Muscle layer of duodenum (tissue), 2 donors: ENCODE results near the gene SEZ6L.

ENCODE experiments used
- H3K27ac ChIP-seq: one replicate; pipeline ENCODE4 v1.7.0; 2013; ENCODE audit warnings: mild to moderate bottlenecking, low read length
- H3K27me3 ChIP-seq: one replicate; pipeline ENCODE4 v1.7.0; 2013; ENCODE audit warnings: low read depth, mild to moderate bottlenecking, control low read depth, low read length
- H3K36me3 ChIP-seq, 2 donors: one replicate each; pipeline ENCODE4 v1.7.0; 2013; ENCODE audit warnings: low read length in 2 of 2, control low read depth in 1 of 2, mild to moderate bottlenecking in 1 of 2; ENCODE audit not compliant: insufficient read depth in 2 of 2, control insufficient read depth in 1 of 2
- H3K4me1 ChIP-seq, 2 donors: one replicate each; pipeline ENCODE4 v1.7.0; 2013; ENCODE audit warnings: low read length in 2 of 2, mild to moderate bottlenecking in 2 of 2, control low read depth in 1 of 2, moderate library complexity in 1 of 2; ENCODE audit not compliant: insufficient read depth in 2 of 2, control insufficient read depth in 1 of 2
- H3K4me3 ChIP-seq, 2 donors: one replicate each; pipeline ENCODE4 v1.7.0; 2013; ENCODE audit warnings: low read length in 2 of 2, low read depth in 1 of 2, mild to moderate bottlenecking in 1 of 2
- H3K9me3 ChIP-seq, 2 donors: one replicate each; pipeline ENCODE4 v1.7.0; 2013; ENCODE audit warnings: low read length in 2 of 2, control low read depth in 1 of 2, mild to moderate bottlenecking in 1 of 2; ENCODE audit not compliant: control insufficient read depth in 1 of 2
- donor health status: healthy.

Gene SEZ6L

DNA sequence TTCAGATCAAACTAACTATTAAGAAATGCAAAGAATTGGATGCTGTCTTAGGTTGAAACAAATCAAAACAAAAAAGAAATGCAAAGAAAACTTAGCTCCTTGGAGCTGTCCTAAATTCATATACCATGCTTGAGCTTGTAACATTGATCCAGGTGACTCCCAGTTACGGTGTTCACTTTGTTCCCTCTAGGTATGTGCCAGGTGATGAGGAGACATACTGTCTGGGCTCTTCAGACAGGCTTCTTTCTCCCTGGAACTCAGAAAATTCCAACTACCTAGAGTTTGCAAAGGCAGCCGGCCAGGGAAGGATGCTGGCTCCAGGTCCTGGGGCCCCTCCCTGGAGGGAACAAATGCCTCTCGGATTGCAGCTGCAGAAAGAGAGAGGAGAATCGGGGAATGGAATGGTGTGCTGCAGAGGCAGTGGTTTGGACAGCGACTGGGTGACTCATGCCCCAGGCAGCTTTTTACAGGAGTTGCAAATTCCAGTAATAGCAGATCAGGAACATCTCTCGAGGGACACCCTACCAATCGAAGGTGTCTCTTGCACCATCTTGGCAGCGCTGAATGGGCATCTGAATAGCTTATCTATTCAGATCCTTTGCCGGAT lies 247.5 kb downstream of the SEZ6L start:
- Histone ChIP-seq H3K27ac (no peak overlapping the region), H3K9me3 (no peaks in the 10 kb centered on the region), H3K4me3 (no peak overlapping the region), H3K4me1 (peaks cover 0 to 8% of the 10 kb centered on the region in 2 donors), H3K36me3 (no peaks in the 10 kb centered on the region), H3K27me3 (no peaks in the 10 kb centered on the region)

DNA sequence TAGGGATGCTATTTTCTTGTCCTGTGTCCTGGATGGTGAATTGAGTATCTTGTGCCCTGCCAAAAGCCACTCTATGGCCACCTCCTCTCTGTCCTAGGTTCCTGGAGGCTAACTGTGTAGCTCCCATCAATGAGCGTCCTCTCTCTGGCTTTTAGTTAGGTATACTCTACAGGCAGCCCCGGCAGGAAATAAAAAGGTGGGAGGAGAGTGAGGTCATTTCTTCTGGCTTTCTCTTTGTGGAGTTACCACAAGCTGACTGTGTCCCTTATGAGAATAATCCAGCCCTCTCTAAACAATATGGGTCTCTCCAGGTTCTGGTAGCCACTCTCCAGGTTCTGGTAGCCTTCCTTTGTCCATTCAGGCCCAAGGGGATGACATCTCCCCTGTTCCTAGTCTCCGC lies 248.1 kb downstream of the SEZ6L start:
- Histone ChIP-seq H3K27me3 (no peaks in the 10 kb centered on the region), H3K9me3 (no peaks in the 10 kb centered on the region), H3K27ac (no peak overlapping the region)

DNA sequence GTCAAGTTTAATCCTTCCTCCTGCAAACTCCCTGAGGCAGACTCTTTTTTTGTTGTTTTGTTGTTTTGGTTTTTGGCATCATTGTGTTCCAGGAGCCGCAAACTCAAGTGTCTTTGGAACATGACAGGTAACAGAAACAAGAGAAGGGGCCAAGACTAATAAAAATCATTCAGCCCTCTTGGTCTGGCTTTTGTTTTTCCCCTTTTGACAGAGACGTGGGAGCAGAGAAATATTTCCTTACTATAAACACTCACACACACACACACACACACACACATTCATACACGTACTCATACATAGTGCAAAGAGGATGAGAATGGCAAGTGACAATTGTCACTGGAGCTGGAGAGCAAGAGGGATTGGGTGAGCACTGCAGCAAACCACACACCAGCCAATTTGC lies 249.4 kb downstream of the SEZ6L start:
- Histone ChIP-seq H3K36me3 (no peaks in the 10 kb centered on the region), H3K27me3 (no peaks in the 10 kb centered on the region), H3K27ac (no peak overlapping the region), H3K9me3 (peaks cover 9 to 10% of the 10 kb centered on the region in 2 donors), H3K4me1 (peaks cover 0 to 8% of the 10 kb centered on the region in 2 donors), H3K4me3 (no peak overlapping the region)

More for the DNA sequence above, 248.1 kb downstream of the SEZ6L start:
- no peaks in the 10 kb centered on the region for H3K36me3 ChIP-seq
- no peak overlapping the region for H3K4me3 ChIP-seq
- H3K4me1 ChIP-seq = peaks cover 0 to 8% of the 10 kb centered on the region in 2 donors

DNA sequence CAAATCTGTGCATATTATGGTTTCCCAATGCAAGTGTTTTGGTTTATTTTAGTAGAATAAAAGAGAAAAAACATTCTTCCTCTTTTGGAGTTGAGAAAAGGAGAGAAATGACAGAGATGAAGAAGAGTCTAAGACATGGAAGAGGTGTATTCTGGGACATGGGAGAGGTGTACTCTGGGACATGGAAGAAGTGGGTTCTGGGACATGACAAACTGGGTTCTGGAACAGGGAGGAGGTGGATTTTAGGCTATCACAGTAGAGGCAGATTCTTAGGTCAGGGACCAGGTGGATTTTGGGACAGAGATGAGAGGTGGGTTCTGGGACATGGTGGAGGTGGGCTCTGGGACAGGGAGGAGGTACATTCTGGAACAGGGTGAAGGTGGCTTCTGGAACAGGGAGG lies 257.7 kb downstream of the SEZ6L start:
- Histone ChIP-seq H3K36me3 (no peaks in the 10 kb centered on the region), H3K4me3 (no peak overlapping the region), H3K4me1 (peaks cover 4 to 8% of the 10 kb centered on the region in 2 donors), H3K9me3 (peaks cover 10 to 12% of the 10 kb centered on the region in 2 donors), H3K27ac (no peak overlapping the region), H3K27me3 (no peaks in the 10 kb centered on the region)

DNA sequence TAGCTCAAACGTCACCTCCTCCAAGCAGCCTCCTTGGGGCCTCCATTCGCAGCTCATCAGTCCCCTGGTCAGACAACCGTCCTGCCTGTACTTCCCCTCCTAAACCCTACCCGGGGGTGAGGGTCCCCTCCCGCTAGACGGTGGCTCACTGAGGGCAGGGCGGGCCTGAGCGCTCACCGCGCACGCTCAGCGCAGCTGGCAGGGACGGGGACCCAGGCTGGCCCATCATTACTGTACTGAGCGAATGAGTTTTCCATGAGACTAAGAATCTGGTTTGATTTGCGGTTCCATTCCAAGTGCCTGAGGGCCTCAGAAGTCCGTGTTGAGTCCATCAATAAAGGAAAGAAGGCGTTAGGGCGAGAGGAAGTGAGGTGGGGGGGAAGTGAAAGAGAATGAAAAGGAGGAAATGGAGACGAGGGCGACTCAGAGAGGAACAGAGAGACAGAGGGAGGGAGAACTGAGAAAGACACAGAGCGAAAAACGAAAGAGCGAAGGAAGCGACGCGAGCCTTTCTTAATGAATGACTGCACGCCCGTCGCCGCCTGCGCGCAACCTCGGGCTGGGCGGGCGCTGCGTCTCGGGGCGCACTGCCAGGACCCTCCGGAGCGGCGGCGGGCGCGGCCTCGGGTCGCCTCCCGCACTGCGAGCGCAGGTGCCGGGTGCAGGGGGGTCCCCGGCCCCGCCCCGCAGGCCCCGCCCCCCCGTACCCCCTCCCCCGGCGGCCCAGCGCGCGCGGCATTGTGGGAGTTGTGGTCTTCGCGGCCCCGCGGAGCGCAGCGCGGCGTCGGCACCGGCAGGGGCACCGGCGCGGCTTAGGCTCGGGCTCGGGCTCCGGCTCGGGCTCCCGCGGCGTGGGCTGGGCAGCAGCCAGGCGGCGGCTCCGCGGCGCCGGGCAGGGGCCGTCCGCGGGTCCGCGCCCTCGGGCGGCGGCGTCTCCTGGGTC lies 259.5 kb downstream of the SEZ6L start, which contains the start of gene ASPHD2:
Gene ASPHD2, plus strand, starts transcription at position 746 of the 943 bp plus-strand sequence. CDS start 4,356 bp downstream, outside the sequence.
- Histone ChIP-seq H3K27ac (peak within 1 kb of the TSS; percentile 90), H3K9me3 (peaks cover 0 to under 1% of the 10 kb centered on the region in 2 donors), H3K4me1 (peaks cover 4 to 8% of the 10 kb centered on the region in 2 donors), H3K27me3 (no peaks in the 10 kb centered on the region), H3K4me3 (peak within 1 kb of the TSS; percentile 86 to 93), H3K36me3 (no peaks in the 10 kb centered on the region)

DNA sequence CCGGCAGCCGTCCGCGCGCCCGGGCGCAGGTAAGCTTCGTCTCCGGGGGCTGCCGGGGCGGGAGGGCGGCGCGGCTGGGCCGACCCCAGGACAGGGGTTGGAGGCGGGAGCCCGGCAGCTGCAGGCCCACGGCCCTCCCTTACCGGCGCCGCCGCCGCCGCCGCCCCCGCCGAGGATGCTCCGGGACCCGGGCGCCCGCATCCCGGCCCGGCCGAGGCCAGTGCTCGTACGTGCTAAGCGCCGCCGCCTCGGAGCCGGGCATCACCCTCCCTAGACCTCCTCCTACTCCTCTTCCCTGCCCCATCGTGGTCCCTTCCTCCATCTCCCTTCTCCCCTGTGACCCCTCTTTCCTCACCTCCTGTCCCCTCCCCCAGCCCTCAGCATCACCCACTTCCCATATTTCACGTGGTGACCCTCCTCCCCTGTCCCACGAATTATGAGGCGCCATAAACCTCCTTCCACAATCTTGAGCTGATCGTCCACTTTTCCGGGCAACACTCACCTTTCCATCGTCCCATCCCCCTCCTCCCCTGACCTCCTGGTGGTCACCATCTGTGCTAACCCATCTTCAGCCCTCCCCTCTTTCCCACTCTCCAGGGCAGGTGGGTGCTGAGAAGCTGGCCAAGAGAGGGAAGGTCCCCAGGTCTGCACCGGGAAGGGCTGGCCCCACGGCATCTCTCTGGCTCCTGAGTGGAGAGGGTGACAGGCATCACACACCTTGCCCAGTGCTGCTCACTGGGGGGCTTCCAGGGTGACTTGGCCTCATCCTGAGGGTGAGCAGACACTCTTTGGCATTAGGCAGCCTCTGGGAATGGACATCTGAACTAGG lies 260.4 kb downstream of the SEZ6L start:
- H3K27ac ChIP-seq = no peak overlapping the region
- no peaks in the 10 kb centered on the region for H3K9me3 ChIP-seq
- H3K36me3 ChIP-seq = no peaks in the 10 kb centered on the region
- no peaks in the 10 kb centered on the region for H3K27me3 ChIP-seq
- peaks cover 4 to 8% of the 10 kb centered on the region in 2 donors for H3K4me1 ChIP-seq
- peak overlapping the region; percentile 43 to 44 for H3K4me3 ChIP-seq

DNA sequence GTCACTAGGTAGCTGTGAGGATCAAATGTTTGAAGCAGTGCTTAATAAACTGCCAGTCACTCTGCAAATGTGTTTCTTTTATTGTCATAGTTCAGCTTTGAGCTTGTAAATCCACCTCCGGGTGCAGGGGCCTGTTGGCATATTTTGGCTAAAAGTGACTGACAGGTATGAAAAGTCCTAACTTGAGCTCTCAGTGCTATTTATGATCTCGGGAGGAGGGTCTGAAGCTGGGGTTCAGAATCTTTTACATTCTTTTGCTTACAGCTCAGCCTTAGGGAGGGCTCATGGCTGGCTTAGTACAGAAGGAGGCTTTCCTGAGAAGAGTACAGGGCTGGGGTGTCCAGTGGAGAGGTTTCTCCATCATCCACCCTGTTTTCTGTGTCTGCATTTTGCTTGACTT lies 261.3 kb downstream of the SEZ6L start:
- Histone ChIP-seq H3K27me3 (no peaks in the 10 kb centered on the region), H3K4me3 (no peak overlapping the region), H3K36me3 (no peaks in the 10 kb centered on the region), H3K4me1 (peaks cover 4 to 8% of the 10 kb centered on the region in 2 donors), H3K27ac (no peak overlapping the region), H3K9me3 (no peaks in the 10 kb centered on the region)

DNA sequence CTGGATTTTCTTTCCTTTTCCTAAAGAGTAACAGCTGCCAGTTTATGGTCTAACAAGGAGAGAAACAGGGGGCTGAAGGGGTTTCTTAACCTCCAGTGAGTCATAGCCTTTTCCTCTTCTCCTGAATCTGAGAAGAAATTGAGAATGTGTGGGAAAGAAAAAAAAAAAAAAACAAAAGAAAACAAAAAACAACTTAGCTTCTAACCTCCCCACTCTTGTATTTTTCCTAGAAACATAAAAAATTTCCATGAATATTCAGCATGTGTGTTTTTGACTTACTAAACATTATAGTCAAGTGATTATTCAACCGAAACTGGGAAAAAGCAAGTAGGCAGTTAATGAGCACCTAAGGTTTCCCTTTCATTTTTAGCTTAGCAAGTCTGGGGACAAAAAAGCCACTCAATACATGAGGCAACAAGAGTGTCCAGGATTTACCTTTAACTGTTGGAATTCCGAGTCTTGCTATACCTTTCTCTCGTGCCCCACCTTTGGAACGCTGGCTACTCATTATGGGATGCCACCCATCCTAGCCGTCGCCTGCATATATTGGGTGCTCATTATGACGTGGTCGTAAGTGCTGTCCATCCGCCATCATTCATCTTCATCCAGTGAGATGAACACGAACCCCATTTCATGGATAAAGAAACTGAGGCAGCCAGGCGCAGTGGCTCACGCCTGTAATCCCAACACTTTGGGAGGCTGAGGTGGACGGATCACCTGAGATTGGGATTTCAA lies 262.2 kb downstream of the SEZ6L start:
- no peaks in the 10 kb centered on the region for H3K9me3 ChIP-seq
- no peak overlapping the region for H3K27ac ChIP-seq
- no peak overlapping the region for H3K4me3 ChIP-seq
- peaks cover 4 to 8% of the 10 kb centered on the region in 2 donors for H3K4me1 ChIP-seq
- H3K36me3 ChIP-seq = no peaks in the 10 kb centered on the region
- no peaks in the 10 kb centered on the region for H3K27me3 ChIP-seq

DNA sequence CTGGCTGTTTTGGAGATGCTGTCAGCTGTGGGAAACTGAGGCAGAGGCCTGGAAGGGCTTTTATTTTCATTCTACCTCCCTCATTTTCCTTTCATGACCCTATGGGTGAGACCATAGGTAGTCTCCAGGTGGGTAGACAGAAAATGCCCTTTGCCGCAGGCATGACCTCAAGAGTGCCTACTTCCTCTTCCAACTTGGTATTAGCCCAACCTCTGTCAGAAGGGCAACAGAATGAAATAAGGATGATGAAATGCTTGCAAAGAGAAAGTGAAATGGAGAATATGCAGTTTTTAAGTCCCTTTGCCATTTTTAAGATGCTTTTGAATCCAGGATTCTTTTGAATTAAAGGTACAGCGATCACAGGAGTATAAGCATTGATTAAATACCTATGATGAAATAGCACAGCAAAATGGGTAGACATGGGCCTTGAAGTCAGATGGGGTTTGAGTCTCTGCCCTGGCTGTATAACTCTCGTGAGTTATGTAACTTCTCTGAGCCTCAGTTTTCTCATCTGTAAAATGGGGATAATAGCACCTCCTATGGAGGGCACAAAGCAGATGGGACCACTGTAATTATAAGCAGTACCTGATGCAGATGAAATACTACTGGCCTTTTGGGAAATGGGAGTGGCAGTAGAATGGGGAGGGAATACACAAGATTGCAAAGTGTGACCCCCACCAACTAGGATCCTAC lies 263.5 kb downstream of the SEZ6L start:
- no peaks in the 10 kb centered on the region for H3K27me3 ChIP-seq
- no peak overlapping the region for H3K4me3 ChIP-seq
- H3K36me3 ChIP-seq = no peaks in the 10 kb centered on the region
- no peaks in the 10 kb centered on the region for H3K9me3 ChIP-seq
- H3K27ac ChIP-seq = no peak overlapping the region
- peaks cover 4 to 8% of the 10 kb centered on the region in 2 donors for H3K4me1 ChIP-seq
